A673 (cell line): Measurements from ENCODE around the gene CYP2J2. TPM values are rescaled to one million over a fixed set of nuclear protein-coding genes. Genes with fewer than 3 reads are reported as not detected.
"Not testable (repeated sequence)": the region's sequence is repeated elsewhere in the genome, so short reads cannot be mapped to it uniquely, and the experiment has no call there.

Experiments used
- BruUV-seq: library from RNA; stranded (reverse); fragments of 400-500 nt; replicated peaks from 2 replicates; lab custom pipeline; 2021; lab: Mats Ljungman, UMichigan
- CTCF ChIA-PET: fragments of 300-600 bp; sonication (Branson Sonifier 250); formaldehyde crosslinking; loops from one replicate; lab custom pipeline; 2022; ENCODE audit warnings: antibody characterized with exemption; lab: Charles Lee
- POLR2A ChIA-PET: fragments of 300-600 bp; sonication (Branson Sonifier 250); formaldehyde crosslinking; loops from one replicate; lab custom pipeline; 2022; ENCODE audit warnings: antibody characterized with exemption; ENCODE audit not compliant: low non-redundant PET; lab: Charles Lee
- DNase-seq: peaks from one replicate; pipeline ENCODE4 v3.0.0-alpha.2; 2015; ENCODE audit warnings: low spot score
- H3K27ac ChIP-seq: fragments of 200-600 bp; sonication (generic); 2 replicates; pipeline ENCODE4 v1.5.1; 2016; ENCODE audit warnings: mixed run types, low read depth, mild to moderate bottlenecking, mixed read lengths, antibody characterized with exemption, low read length; ENCODE audit not compliant: poor library complexity, severe bottlenecking
- H3K27me3 ChIP-seq: fragments of 200-600 bp; sonication (generic); replicated peaks from 2 replicates; pipeline ENCODE4 v1.6.1; 2017; ENCODE audit warnings: mixed run types, low read depth, mild to moderate bottlenecking, mixed read lengths, antibody characterized with exemption, low read length; ENCODE audit not compliant: insufficient read depth, poor library complexity
- H3K36me3 ChIP-seq: fragments of 200-600 bp; sonication (generic); 2 replicates; pipeline ENCODE4 v1.6.1; 2016; ENCODE audit warnings: mixed run types, mild to moderate bottlenecking, mixed read lengths, antibody characterized with exemption, low read length; ENCODE audit not compliant: insufficient read depth, poor library complexity, severe bottlenecking
- H3K4me1 ChIP-seq: fragments of 200-600 bp; sonication (generic); 2 replicates; pipeline ENCODE4 v1.6.1; 2017; ENCODE audit warnings: mixed run types, mild to moderate bottlenecking, mixed read lengths, antibody characterized with exemption, low read length; ENCODE audit not compliant: insufficient read depth, poor library complexity, severe bottlenecking
- H3K4me3 ChIP-seq: fragments of 200-600 bp; sonication (generic); 2 replicates; pipeline ENCODE4 v1.5.1; 2016; ENCODE audit warnings: low read depth, mixed run types, mild to moderate bottlenecking, mixed read lengths, low read length; ENCODE audit not compliant: poor library complexity, severe bottlenecking
- H3K9me3 ChIP-seq: fragments of 200-600 bp; sonication (generic); 2 replicates; pipeline ENCODE4 v1.6.1; 2016; ENCODE audit warnings: mixed run types, low read depth, mild to moderate bottlenecking, mixed read lengths, antibody characterized with exemption, low read length; ENCODE audit not compliant: poor library complexity, severe bottlenecking
- EZH2 ChIP-seq: fragments of 200-600 bp; sonication (generic); IDR thresholded peaks from 2 replicates; pipeline ENCODE4 v1.6.1; 2017; ENCODE audit warnings: borderline replicate concordance, low read depth, mild to moderate bottlenecking, mixed read lengths, antibody characterized with exemption, low read length; ENCODE audit not compliant: poor library complexity, severe bottlenecking
- intact Hi-C: fragments of 100-400 bp; cut with micrococcal nuclease; formaldehyde crosslinking; loops from one replicate; pipeline ENCODE4 v1.10.0; 2022; ENCODE audit not compliant: unreplicated experiment
- total RNA-seq: library from RNA; stranded (reverse); gene quantifications from 2 replicates; pipeline ENCODE4 v1.2.3, GENCODE V29; 2021
- TF ChIP-seq, protein P1 (sequence below): fragments of 300-800, 200-600 bp; sonication (generic); conservative IDR thresholded peaks from 2 replicates; pipeline ENCODE4 v1.5.1; 2017; ENCODE audit warnings: low read depth, mild to moderate bottlenecking, antibody characterized with exemption, low read length, moderate library complexity, mixed read lengths

The CYP2J2 gene
- total RNA-seq, 1 experiment from 2014 or later = 1.9 TPM

DNA sequence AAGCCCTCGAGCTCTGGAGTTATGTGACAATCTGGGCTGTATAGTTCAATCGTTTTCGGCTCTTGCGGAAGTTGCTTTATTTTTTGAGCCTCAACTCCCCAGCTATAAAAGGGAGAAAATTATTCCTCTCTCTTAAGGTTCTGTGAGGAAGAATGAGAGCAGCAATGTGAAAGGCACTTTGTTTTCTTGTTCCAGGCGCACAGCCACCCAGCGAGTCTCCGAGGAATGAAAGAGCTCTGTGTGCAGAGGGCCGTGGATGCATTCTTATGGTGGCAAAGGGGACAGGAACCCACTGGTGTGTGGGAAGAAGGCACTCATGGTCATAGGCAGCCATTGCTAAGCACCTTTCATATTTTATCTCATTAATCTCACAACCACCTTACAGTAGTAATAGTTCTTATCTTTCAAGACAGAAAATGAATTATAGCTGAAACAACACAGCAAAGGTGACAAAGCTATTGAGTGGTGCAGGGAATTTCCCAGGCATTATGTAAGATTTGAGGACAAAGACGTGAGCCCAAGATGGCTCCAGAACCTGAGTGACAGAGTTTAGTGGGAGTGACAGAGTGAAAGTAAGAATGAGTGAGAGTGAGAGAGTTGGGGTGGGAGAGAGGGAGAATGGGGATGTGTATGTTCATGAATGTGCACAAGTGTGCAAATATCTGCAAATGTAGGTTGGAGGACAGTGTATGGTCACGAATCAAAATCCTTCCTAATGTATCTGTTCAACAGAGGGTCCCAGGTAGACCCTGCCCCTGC lies 9.4 kb downstream of the CYP2J2 start:
- Histone ChIP-seq H3K9me3 (no peaks in the 10 kb centered on the region), H3K27ac (no peak overlapping the region), H3K4me3 (no peak overlapping the region), H3K4me1 (no peaks in the 10 kb centered on the region), H3K36me3 (no peaks in the 10 kb centered on the region), H3K27me3 (peaks cover 6% of the 10 kb centered on the region)
- POLR2A ChIA-PET = no interaction called here
- BruUV-seq = no TSS peak
- CTCF ChIA-PET = no interaction called here
- no peak for TF ChIP-seq EZH2
- TF ChIP-seq, protein P1, sequence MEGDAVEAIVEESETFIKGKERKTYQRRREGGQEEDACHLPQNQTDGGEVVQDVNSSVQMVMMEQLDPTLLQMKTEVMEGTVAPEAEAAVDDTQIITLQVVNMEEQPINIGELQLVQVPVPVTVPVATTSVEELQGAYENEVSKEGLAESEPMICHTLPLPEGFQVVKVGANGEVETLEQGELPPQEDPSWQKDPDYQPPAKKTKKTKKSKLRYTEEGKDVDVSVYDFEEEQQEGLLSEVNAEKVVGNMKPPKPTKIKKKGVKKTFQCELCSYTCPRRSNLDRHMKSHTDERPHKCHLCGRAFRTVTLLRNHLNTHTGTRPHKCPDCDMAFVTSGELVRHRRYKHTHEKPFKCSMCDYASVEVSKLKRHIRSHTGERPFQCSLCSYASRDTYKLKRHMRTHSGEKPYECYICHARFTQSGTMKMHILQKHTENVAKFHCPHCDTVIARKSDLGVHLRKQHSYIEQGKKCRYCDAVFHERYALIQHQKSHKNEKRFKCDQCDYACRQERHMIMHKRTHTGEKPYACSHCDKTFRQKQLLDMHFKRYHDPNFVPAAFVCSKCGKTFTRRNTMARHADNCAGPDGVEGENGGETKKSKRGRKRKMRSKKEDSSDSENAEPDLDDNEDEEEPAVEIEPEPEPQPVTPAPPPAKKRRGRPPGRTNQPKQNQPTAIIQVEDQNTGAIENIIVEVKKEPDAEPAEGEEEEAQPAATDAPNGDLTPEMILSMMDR = no peak
- DNase-seq = no peak
- intact Hi-C loops = no loop called here

DNA sequence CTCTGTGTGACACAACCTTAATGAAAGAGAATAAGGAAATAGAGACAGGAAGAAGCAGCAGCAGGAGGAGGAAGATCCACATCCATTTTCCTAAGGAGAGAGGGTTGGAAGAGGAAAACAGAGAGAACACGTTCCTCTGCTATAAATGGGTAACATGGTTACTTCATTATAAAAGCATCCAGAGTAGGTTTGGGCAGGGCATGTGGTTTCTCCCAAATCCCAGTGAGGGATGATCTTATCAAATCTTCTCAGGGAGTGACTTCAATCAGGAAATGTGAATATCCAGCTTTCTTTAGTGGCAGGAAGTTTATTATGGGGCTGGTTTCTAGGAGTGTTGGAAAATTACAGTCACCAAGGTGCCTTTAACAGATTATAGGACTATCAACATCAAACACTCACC lies 11.1 kb downstream of the CYP2J2 start:
- Histone ChIP-seq H3K4me3 (no peak overlapping the region), H3K4me1 (no peaks in the 10 kb centered on the region), H3K9me3 (no peaks in the 10 kb centered on the region), H3K36me3 (no peaks in the 10 kb centered on the region), H3K27me3 (peaks cover 6% of the 10 kb centered on the region), H3K27ac (no peak overlapping the region)
- intact Hi-C loops = no loop called here
- DNase-seq = no peak
- POLR2A ChIA-PET = no interaction called here
- TF ChIP-seq, protein P1 = no peak
- no peak for TF ChIP-seq EZH2
- CTCF ChIA-PET = no interaction called here
- BruUV-seq = no TSS peak

DNA sequence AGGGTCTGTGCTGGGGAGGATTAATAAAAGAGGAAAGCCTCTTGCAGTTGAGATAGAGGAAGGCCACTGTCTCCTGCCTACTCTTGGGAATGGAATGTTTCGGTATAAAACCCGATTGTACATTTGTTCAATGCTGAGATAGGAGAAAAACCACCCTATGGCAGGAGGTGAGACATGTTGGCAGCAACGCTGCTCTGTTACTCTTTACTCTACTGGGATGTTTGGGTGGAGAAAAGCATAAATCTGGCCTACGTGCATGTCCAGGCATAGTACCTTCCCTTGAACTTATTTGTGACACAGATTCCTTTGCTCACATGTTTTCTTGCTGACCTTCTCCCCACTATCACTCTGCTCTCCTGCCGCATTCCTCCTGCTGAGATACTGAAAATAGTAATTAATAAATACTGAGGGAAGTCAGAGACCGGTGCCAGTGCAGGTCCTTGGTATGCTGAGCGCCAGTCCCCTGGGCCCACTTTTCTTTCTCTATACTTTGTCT lies 11.7 kb downstream of the CYP2J2 start:
- CTCF ChIA-PET, intact Hi-C loops, H3K9me3 ChIP-seq, BruUV-seq, H3K4me3 ChIP-seq, DNase-seq, H3K27ac ChIP-seq, H3K36me3 ChIP-seq, H3K27me3 ChIP-seq, H3K4me1 ChIP-seq, POLR2A ChIA-PET: not testable (repeated sequence)

DNA sequence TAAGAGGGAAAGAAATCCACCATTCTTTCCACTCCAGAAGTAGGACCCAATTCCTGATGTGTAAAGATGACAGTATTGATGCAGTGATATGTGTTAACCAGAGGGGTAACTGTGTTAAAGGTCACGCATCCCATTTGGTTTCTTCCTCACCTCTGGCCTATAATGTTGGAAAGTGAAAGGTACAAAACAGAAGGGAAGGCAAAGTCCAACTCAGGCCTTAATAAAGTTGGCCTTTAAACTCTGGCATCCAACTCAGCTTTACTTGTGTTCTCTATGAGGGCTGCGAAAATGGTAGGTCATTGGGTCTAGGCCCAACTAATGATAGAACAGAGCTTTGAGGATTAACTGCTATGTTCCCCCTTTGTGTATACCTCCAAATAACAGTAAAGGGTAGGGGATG lies 17.9 kb downstream of the CYP2J2 start:
- BruUV-seq = no TSS peak
- POLR2A ChIA-PET = no interaction called here
- Histone ChIP-seq H3K36me3 (no peaks in the 10 kb centered on the region), H3K27me3 (no peaks in the 10 kb centered on the region), H3K27ac (no peak overlapping the region), H3K4me1 (no peaks in the 10 kb centered on the region), H3K4me3 (no peak overlapping the region), H3K9me3 (no peaks in the 10 kb centered on the region)
- DNase-seq = no peak
- CTCF ChIA-PET = no interaction called here
- intact Hi-C loops = no loop called here
- TF ChIP-seq, protein P1 = no peak
- TF ChIP-seq EZH2 = no peak
